ENCODE data around the gene LEMD3.

The LEMD3 gene

DNA sequence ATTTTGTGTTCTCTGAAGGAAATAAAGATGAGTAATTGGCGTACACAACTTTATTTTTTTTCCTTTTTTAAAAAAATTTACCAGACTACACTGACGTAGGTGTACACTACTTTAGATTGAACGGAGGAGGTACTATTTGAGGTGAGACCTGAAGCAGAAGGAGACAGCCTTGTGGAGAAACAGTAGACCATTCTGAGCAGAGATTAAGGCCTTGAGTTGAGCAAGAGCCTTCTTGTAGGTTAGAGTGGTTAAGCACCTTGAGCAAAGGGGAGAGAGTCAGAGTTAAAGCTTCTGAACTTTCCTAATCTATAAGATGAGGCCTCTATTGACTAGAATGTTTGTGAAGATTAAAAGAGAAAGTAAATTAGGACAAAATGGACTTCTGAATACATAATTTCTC is 2.5 kb downstream of the LEMD3 start:
- CTCF ChIA-PET: no interaction called here
- no peak for DNase-seq (ENCODE audit: extremely low spot score)
- POLR2A ChIA-PET: no interaction called here
- TF ChIP-seq FOXK2 (IDR thresholded peaks at IDR 0.05): no peak
- no peak for TF ChIP-seq FOXA1 (IDR thresholded peaks at IDR 0.05)
- TF ChIP-seq, protein P1, sequence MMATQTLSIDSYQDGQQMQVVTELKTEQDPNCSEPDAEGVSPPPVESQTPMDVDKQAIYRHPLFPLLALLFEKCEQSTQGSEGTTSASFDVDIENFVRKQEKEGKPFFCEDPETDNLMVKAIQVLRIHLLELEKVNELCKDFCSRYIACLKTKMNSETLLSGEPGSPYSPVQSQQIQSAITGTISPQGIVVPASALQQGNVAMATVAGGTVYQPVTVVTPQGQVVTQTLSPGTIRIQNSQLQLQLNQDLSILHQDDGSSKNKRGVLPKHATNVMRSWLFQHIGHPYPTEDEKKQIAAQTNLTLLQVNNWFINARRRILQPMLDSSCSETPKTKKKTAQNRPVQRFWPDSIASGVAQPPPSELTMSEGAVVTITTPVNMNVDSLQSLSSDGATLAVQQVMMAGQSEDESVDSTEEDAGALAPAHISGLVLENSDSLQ (IDR thresholded peaks at IDR 0.05): no peak
- TF ChIP-seq ELF4 (IDR thresholded peaks at IDR 0.05): no peak
- no peak for TF ChIP-seq HDGF (IDR thresholded peaks at IDR 0.05; ENCODE audit: borderline replicate concordance)
- TF ChIP-seq BHLHE40 (IDR thresholded peaks at IDR 0.05; ENCODE audit: borderline replicate concordance): no peak
- no peak for TF ChIP-seq L3MBTL2 (conservative IDR thresholded peaks at IDR 0.05)
- TF ChIP-seq CTBP1 (IDR thresholded peaks at IDR 0.05; ENCODE audit: borderline replicate concordance): no peak
- no peak for TF ChIP-seq FOXM1 (IDR thresholded peaks at IDR 0.05; ENCODE audit: borderline replicate concordance)
- no peak for TF ChIP-seq ARNT (IDR thresholded peaks at IDR 0.05)
- TF ChIP-seq SUZ12 (IDR thresholded peaks at IDR 0.05): no peak
- no peak for TF ChIP-seq LEF1 (IDR thresholded peaks at IDR 0.05; ENCODE audit: borderline replicate concordance)
- no peak for TF ChIP-seq ZNF384 (IDR thresholded peaks at IDR 0.05)
- no peak for TF ChIP-seq NFRKB (IDR thresholded peaks at IDR 0.05)
- no peak for TF ChIP-seq SP1 (IDR thresholded peaks at IDR 0.05)
- TF ChIP-seq TARDBP (IDR thresholded peaks at IDR 0.05): no peak

DNA sequence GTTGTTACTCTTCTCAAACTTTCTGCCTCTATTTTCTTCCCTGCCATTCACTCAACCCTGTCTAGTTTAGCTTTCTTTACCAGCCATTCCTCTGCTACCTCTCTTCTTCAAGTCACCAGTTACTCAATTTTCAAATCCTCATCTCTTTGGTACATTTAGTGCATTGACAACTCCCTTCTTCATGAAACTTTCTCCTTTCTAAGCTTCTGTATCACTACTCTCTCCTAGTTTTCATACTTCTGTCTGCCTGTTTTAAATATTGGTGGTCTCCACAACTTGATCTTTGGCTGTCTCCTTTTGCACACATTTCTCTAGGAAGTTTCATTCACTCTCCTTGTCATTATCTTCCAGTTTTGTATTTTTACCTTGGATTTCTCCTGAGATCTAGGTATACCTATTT is 6.0 kb downstream of the LEMD3 start:
- no peak for DNase-seq (ENCODE audit: extremely low spot score)
- CTCF ChIA-PET: interaction anchor here (0.6 kb wide), 1 partner anchor 13 kb away, joined by 3 read pairs; no protein-coding TSS in a partner anchor
- TF ChIP-seq BHLHE40 (IDR thresholded peaks at IDR 0.05; ENCODE audit: borderline replicate concordance) (no peak), FOXK2 (IDR thresholded peaks at IDR 0.05) (no peak), ARNT (IDR thresholded peaks at IDR 0.05) (no peak), SP1 (IDR thresholded peaks at IDR 0.05) (no peak), LEF1 (IDR thresholded peaks at IDR 0.05; ENCODE audit: borderline replicate concordance) (no peak), SUZ12 (IDR thresholded peaks at IDR 0.05) (no peak), FOXA1 (IDR thresholded peaks at IDR 0.05) (no peak), CTBP1 (IDR thresholded peaks at IDR 0.05; ENCODE audit: borderline replicate concordance) (no peak), ELF4 (IDR thresholded peaks at IDR 0.05) (no peak), L3MBTL2 (conservative IDR thresholded peaks at IDR 0.05) (no peak), FOXM1 (IDR thresholded peaks at IDR 0.05; ENCODE audit: borderline replicate concordance) (no peak), TARDBP (IDR thresholded peaks at IDR 0.05) (no peak), NFRKB (IDR thresholded peaks at IDR 0.05) (no peak), ZNF384 (IDR thresholded peaks at IDR 0.05) (no peak)
- POLR2A ChIA-PET: no interaction called here

DNA sequence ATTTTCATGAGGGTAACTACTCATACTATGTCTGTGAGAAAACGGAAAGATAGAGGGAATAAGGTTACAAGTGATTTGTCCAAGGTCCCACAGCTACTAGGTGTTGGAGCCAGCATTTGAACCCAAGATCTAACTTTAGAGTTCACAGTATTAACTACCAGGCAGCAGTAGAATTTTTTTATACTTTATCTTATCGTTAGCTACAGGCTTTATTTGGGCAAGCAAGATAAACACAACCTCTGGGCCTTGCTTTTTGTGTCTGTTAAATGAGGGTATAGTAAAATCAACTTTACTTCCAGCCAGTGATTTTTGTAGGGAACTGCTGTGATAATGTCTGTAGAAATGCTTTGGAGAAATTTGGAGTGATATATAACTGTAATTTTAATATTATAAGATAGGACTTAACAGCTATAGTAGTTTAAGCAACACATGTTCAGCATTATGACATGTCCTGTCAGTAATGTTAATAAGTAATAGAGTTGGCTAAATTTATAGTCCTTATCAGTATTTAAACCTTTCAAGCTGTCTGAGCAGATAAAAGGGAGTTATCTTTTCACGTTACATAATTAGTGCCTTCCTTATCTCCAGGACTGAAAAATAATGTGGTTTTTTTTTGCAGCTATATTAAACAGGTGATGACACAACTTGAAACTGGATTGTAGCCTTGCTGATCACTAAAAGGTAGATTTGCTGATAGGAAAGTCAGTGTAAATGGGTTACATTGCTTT is 12.8 kb downstream of the LEMD3 start:
- ChIA-PET CTCF (no interaction called here), POLR2A (interaction anchor here (0.7 kb wide), 1 partner anchor 13 kb away, joined by 3 read pairs; the partner anchor contains the start of gene LEMD3)
- DNase-seq (ENCODE audit: extremely low spot score): no peak
- TF ChIP-seq FOXA1 (IDR thresholded peaks at IDR 0.05) (no peak), ELF4 (IDR thresholded peaks at IDR 0.05) (no peak), CTBP1 (IDR thresholded peaks at IDR 0.05; ENCODE audit: borderline replicate concordance) (no peak)

DNA sequence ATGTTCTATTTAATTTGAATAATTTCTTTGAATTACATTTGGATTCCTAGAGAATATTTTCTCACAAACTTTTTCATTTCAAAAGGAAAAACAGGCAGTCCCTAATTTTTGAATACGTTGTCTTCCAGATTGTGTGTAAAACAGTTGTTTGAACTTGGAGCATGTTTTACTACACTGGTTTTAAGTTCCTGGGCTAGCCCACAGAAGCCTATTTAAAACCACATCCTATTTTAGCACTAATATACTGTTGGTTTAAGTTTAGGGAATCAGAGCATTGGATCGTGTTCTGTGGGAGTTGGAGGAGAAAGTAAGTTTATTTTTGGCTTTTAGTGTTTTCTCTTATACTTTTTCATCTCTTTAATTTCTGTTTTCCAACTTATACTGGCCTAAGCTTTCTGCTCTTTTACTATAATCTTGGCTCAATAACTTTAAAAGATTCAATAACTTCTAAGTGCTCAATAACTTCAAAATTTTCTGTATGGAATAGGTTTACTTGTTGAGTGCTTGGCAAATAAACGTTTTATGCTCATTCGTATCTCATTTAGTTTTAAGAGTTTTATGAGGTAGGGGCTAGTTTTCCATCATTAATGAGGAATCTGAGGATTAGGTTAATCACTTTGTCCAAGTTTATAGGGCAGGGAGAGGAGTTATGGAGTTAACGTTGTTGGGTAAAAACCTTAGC is 14.9 kb downstream of the LEMD3 start:
- no peak for DNase-seq (ENCODE audit: extremely low spot score)
- ChIA-PET CTCF (interaction anchor here (1.0 kb wide), 1 partner anchor 48 kb away, joined by 3 read pairs; no protein-coding TSS in a partner anchor), POLR2A (interaction anchor here (1.6 kb wide), 1 partner anchor 15 kb away, joined by 7 read pairs; the partner anchor contains the start of gene LEMD3)
- TF ChIP-seq FOXA1 (IDR thresholded peaks at IDR 0.05) (no peak), SUZ12 (IDR thresholded peaks at IDR 0.05) (no peak), ARNT (IDR thresholded peaks at IDR 0.05) (no peak), CTBP1 (IDR thresholded peaks at IDR 0.05; ENCODE audit: borderline replicate concordance) (no peak), TARDBP (IDR thresholded peaks at IDR 0.05) (no peak), ZNF384 (IDR thresholded peaks at IDR 0.05) (no peak), LEF1 (IDR thresholded peaks at IDR 0.05; ENCODE audit: borderline replicate concordance) (no peak), HDGF (IDR thresholded peaks at IDR 0.05; ENCODE audit: borderline replicate concordance) (no peak), BHLHE40 (IDR thresholded peaks at IDR 0.05; ENCODE audit: borderline replicate concordance) (no peak), SP1 (IDR thresholded peaks at IDR 0.05) (no peak), ELF4 (IDR thresholded peaks at IDR 0.05) (no peak), FOXM1 (IDR thresholded peaks at IDR 0.05; ENCODE audit: borderline replicate concordance) (no peak), NFRKB (IDR thresholded peaks at IDR 0.05) (no peak), L3MBTL2 (conservative IDR thresholded peaks at IDR 0.05) (no peak), FOXK2 (IDR thresholded peaks at IDR 0.05) (no peak)
- TF ChIP-seq, protein P1 (IDR thresholded peaks at IDR 0.05): no peak

DNA sequence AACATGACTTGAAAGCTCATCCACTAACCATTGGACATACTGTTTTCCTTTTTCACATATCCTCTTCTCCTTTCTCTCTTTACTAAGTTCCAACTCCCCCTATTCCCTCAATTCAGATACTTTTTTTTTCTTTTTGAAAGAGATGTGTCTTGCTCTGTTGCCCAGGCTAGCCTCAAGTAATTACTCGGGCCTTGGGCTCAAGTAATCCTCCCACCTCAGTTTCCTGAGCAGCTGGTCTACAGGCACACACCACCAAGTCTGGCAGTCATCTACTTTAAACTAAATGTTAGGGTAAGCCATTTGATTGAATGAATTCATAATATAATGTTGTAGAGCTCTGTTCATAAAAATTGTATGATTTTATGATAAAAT is 15.5 kb downstream of the LEMD3 start:
- TF ChIP-seq L3MBTL2 (conservative IDR thresholded peaks at IDR 0.05) (no peak), TARDBP (IDR thresholded peaks at IDR 0.05) (no peak), FOXA1 (IDR thresholded peaks at IDR 0.05) (no peak), SUZ12 (IDR thresholded peaks at IDR 0.05) (no peak), ARNT (IDR thresholded peaks at IDR 0.05) (no peak), ELF4 (IDR thresholded peaks at IDR 0.05) (no peak), SP1 (IDR thresholded peaks at IDR 0.05) (no peak), FOXM1 (IDR thresholded peaks at IDR 0.05; ENCODE audit: borderline replicate concordance) (no peak), FOXK2 (IDR thresholded peaks at IDR 0.05) (no peak), ZNF384 (IDR thresholded peaks at IDR 0.05) (no peak)
- TF ChIP-seq, protein P1 (IDR thresholded peaks at IDR 0.05): no peak
- no peak for DNase-seq (ENCODE audit: extremely low spot score)
- ChIA-PET POLR2A (interaction anchor here (1.6 kb wide), 1 partner anchor 15 kb away, joined by 7 read pairs; the partner anchor contains the start of gene LEMD3), CTCF (no interaction called here)
